ENCODE results near the gene TTC3. TPM values are rescaled to one million over a fixed set of nuclear protein-coding genes. Genes with fewer than 3 reads are reported as not detected.

TTC3 gene
- total RNA-seq, 1 experiment from 2014 or later: 77.6 TPM

DNA sequence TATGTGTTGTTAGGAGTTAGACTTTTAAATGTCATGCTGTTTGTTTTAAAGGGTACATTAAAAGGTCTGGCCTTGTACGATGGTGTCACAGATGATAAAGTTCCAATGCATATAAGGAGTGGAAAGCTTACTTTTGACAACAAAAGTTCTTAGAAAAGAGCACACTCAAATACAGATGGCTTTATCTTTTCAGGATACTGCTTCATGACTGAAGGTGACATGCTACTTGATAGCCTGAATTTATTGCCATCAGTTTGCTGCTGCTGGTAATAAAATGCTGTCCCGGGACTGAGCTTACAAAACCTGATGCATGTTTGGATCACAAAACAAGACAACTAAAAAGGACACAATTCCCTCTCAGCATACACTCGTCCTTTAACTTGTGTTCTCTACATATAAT, 84.9 kb downstream of the TTC3 start:
- no peak overlapping the region for H3K27ac ChIP-seq
- no peak for DNase-seq
- TF ChIP-seq, protein P1, sequence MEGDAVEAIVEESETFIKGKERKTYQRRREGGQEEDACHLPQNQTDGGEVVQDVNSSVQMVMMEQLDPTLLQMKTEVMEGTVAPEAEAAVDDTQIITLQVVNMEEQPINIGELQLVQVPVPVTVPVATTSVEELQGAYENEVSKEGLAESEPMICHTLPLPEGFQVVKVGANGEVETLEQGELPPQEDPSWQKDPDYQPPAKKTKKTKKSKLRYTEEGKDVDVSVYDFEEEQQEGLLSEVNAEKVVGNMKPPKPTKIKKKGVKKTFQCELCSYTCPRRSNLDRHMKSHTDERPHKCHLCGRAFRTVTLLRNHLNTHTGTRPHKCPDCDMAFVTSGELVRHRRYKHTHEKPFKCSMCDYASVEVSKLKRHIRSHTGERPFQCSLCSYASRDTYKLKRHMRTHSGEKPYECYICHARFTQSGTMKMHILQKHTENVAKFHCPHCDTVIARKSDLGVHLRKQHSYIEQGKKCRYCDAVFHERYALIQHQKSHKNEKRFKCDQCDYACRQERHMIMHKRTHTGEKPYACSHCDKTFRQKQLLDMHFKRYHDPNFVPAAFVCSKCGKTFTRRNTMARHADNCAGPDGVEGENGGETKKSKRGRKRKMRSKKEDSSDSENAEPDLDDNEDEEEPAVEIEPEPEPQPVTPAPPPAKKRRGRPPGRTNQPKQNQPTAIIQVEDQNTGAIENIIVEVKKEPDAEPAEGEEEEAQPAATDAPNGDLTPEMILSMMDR (conservative IDR thresholded peaks at IDR 0.05): no peak
- no peak for TF ChIP-seq EZH2 (IDR thresholded peaks at IDR 0.05; ENCODE audit: low read depth)
- no peak overlapping the region for H2AFZ ChIP-seq
- no peaks in the 10 kb centered on the region for H3K9me2 ChIP-seq (ENCODE audit: insufficient read depth)
- no peaks in the 10 kb centered on the region for H3F3A ChIP-seq (ENCODE audit: insufficient read depth, low read depth)
- no peaks in the 10 kb centered on the region for H3K9me3 ChIP-seq (ENCODE audit: insufficient read depth, low read depth)
- H3K4me3 ChIP-seq: no peak overlapping the region
- no peaks in the 10 kb centered on the region for H3K36me3 ChIP-seq (ENCODE audit: low read depth)
- H3K79me2 ChIP-seq (ENCODE audit: low read depth): no peaks in the 10 kb centered on the region
- intact Hi-C loops (cut with micrococcal nuclease; ENCODE audit: unreplicated experiment): no loop called here
- no peaks in the 10 kb centered on the region for H4K20me1 ChIP-seq (ENCODE audit: insufficient read depth)
- POLR2A ChIA-PET (ENCODE audit: unreplicated experiment): no interaction called here
- CTCF ChIA-PET: no interaction called here
- H3K27me3 ChIP-seq (ENCODE audit: insufficient read depth, low read depth): no peaks in the 10 kb centered on the region
- no TSS peak for BruUV-seq (replicated peaks)
- H3K4me1 ChIP-seq (replicated peaks; ENCODE audit: insufficient read depth): no peaks in the 10 kb centered on the region
- no peak overlapping the region for H3K4me2 ChIP-seq

DNA sequence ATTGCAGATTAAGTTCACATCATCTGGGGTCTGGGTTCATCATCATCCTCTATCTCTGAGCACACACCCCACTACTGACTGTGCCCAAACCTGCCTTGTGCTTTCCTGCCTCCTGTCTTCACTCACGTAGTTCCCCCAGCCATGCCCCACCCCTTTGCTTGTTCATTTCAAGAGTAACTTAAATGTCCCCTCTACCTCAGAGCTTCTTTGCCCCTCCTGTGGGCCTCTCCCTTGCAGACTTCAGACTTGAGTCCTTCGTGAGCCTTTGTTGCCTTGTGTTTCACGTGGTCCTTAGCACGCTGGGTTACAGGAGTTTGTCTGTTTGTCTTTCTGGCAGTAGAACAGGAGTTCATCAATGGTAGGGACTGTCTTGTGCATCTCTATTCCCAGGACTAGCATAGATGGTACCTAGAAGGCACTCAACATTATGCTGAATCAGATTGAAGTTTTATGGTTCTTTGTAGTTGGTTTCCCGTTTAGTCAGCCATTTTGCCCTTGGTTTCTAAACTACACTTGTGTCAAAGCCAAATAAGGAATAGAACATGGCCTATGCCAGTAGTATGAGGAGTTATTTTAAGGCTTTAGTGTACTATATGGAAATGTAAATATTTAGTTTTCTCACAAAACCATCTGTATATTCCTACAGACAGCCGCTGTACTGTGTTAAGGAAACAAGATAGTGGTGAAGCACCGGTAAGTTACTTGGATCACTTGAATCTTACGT, 86.2 kb downstream of the TTC3 start:
- DNase-seq: no peak
- Histone ChIP-seq H3K4me1 (replicated peaks; ENCODE audit: insufficient read depth) (no peaks in the 10 kb centered on the region), H3K4me2 (no peak overlapping the region), H3K9me2 (ENCODE audit: insufficient read depth) (no peaks in the 10 kb centered on the region), H3F3A (ENCODE audit: insufficient read depth, low read depth) (no peaks in the 10 kb centered on the region), H3K36me3 (ENCODE audit: low read depth) (no peaks in the 10 kb centered on the region), H3K27ac (no peak overlapping the region), H3K79me2 (ENCODE audit: low read depth) (no peaks in the 10 kb centered on the region), H3K27me3 (ENCODE audit: insufficient read depth, low read depth) (no peaks in the 10 kb centered on the region), H3K4me3 (no peak overlapping the region), H4K20me1 (ENCODE audit: insufficient read depth) (no peaks in the 10 kb centered on the region), H2AFZ (no peak overlapping the region), H3K9me3 (ENCODE audit: insufficient read depth, low read depth) (no peaks in the 10 kb centered on the region)
- POLR2A ChIA-PET (ENCODE audit: unreplicated experiment): no interaction called here
- intact Hi-C loops (cut with micrococcal nuclease; ENCODE audit: unreplicated experiment): no loop called here
- TF ChIP-seq EZH2 (IDR thresholded peaks at IDR 0.05; ENCODE audit: low read depth): no peak
- TF ChIP-seq, protein P1 (conservative IDR thresholded peaks at IDR 0.05): no peak
- CTCF ChIA-PET: no interaction called here
- no TSS peak for BruUV-seq (replicated peaks)

DNA sequence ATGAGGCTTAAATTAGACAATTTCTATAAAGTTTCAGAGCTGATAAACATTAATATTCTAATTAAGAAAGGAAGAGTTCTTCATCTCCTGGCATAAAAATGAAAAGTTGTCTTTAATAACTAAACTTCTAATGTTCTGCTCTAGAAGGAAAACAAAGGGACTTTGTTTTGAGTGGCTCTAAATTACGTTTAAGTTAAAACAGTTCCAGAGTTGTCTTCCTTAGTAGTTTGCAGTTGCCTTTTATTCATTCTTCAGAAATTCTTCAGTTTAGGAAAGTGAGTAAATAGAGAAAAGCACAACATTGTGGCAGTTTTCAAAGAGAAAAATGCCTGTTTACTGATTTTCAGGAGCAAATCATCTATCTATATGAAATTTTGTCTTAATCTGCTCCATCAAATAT, 86.9 kb downstream of the TTC3 start:
- H3K9me2 ChIP-seq (ENCODE audit: insufficient read depth): no peaks in the 10 kb centered on the region
- no peaks in the 10 kb centered on the region for H4K20me1 ChIP-seq (ENCODE audit: insufficient read depth)
- BruUV-seq (replicated peaks): no TSS peak
- H3K36me3 ChIP-seq (ENCODE audit: low read depth): no peaks in the 10 kb centered on the region
- no peaks in the 10 kb centered on the region for H3K27me3 ChIP-seq (ENCODE audit: insufficient read depth, low read depth)
- H3F3A ChIP-seq (ENCODE audit: insufficient read depth, low read depth): no peaks in the 10 kb centered on the region
- no peaks in the 10 kb centered on the region for H3K79me2 ChIP-seq (ENCODE audit: low read depth)
- ChIA-PET CTCF (interaction anchor here (0.6 kb wide), 1 partner anchor 16 kb away, joined by 3 read pairs; no protein-coding TSS in a partner anchor), POLR2A (ENCODE audit: unreplicated experiment) (no interaction called here)
- H3K4me2 ChIP-seq: no peak overlapping the region
- intact Hi-C loops (cut with micrococcal nuclease; ENCODE audit: unreplicated experiment): no loop called here
- H3K27ac ChIP-seq: no peak overlapping the region
- H3K9me3 ChIP-seq (ENCODE audit: insufficient read depth, low read depth): no peaks in the 10 kb centered on the region
- no peak overlapping the region for H2AFZ ChIP-seq
- no peak for DNase-seq
- no peaks in the 10 kb centered on the region for H3K4me1 ChIP-seq (replicated peaks; ENCODE audit: insufficient read depth)
- TF ChIP-seq EZH2 (IDR thresholded peaks at IDR 0.05; ENCODE audit: low read depth): no peak
- TF ChIP-seq, protein P1 (conservative IDR thresholded peaks at IDR 0.05): no peak
- H3K4me3 ChIP-seq: no peak overlapping the region

All from PC-9 (cell line).